Activated CD8-positive, alpha-beta memory T cell treated with anti-CD3 and anti-CD28 coated beads for 24 hours (primary cell): ENCODE results near the gene MVK.

Source experiments
- DNase-seq: peaks from one replicate; pipeline ENCODE4 v3.0.0-alpha.2; 2020

The MVK gene

DNA sequence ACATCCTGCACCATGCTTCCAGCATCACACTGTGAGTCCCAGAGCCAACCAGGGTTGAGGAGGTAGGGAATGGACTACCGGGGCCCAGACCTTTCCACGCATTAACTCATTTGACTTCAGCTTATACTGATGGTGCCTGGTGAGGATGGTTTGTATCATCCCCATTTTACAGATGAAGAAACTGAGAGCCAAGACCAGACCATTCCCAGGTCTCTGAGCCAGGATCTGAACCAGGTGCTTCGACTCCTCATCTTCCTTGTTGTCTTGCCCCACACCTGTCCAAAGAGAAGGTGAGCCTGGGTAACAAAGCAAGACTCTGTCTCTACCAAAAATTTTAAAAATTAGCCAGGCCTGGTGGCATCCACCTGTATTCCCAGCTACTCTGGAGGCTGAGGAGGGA is 64.4 kb downstream of the MVK start:
- DNase-seq: no peak

DNA sequence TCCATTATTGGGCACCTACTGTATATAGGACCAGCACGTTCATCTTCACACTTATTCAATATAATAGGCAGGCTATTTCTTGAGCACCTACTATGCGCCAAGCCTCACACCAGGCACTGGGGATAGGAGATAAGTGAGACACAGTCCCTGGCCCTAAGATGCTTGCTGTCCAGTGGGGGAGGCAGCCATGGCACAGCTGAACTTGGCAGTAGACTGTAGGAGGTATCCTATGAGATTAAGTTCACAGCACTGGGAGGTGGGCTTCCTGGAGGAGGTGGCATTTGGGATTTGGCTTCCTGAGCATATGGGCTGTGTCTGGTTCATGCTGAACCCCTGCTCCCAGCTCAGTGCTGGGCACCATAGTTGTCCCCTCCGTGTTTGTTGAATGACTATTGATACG is 65.1 kb downstream of the MVK start:
- no peak for DNase-seq

DNA sequence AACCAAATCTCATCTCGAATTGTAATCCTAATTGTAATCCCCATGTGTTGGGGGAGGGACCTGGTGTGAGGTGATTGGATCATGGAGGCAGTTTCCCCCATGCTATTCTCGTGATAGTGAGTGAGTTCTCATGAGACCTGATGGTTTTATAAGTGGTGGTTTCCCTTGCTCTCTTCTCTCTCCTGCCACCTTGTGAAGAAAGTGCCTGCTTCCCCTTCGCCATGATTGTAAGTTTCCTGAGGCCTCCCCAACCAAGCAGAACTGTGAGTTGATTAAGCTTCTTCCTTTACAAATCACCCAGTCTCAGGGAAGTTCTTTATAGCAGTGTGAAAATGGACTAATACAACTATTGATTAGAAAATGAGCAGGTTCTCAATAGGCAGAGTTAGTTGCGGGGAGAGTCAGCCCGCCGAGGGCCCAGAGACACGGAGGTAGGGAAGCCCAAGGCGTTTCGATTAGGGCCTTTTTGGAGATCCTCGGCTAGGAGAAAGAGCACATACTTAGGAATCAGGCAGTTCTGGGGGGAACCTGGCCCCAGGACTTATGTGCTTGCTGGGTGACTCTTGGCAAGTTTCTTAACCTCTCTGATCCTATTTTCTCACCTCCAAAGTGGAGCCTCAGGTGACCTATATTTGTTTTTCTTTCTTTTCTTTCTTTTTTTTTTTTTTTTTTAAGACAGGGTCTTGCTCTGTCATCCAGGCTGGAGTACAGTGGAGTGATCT is 65.7 kb downstream of the MVK start:
- DNase-seq: no peak

DNA sequence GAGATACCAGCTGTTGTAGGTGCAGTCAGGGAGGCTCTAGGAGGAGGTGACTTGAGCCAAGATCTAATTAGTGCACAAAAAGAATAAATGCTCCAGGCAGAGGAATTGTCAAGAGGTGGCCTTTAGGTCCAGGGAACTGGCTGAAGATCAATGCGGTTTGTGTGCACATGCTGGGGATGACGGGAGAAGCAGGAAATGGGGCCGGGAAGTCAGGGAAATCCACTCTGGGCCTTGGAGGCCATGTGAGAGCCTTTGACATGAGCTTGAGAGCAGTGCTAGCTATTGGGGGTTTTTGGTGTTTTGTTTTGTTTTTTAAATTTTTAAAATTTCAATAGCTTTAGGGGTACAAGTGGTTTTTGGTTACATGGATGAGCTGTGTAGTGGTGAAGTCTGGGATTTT is 67.4 kb downstream of the MVK start:
- DNase-seq: no peak

DNA sequence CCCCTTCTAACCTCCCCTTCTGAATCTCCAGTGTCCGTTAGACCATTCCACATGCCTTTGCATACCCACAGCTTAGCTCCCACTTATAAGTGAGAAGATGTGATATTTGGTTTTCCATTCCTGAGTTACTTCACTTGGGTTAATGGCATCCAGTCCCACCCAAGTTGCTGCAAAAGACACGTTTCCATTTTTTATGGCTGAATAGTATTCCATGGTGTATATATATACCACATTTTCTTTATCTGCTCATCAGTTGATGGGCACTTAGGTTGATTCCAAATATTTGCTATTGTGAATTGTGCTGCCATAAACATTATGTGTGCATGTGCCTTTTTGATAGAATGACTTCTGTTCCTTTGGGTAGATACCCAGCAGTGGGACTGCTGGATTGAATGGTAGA is 67.8 kb downstream of the MVK start:
- no peak for DNase-seq

DNA sequence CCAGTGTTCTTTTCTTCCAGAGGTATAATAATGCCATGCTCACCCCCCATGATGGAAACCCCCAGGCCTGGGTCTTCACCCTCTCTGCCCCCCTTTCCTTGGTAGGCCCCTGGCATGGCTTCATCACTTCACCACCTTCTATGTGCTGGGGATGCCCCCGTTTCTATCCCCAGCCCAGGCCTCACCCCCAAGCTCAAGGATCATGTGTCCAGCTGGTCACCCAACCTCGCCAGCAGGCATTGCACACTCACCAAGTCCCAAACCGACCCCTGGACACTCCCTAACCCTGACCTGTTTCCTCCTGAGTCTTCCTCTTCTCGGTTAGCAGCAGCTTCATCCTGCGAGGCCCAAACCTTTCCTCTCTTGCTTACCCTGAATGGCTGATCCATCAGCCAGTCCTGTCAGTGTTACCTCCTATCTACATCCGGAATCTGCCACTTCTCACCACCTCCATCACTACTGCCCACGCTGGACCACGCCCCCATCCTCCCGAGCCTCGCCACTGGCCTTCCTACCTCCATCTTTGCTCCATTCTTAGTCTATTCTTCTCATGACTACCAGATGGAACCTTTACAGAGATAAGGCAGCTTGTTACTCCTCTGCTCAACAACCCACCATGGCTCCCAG is 69.0 kb downstream of the MVK start:
- DNase-seq: no peak

DNA sequence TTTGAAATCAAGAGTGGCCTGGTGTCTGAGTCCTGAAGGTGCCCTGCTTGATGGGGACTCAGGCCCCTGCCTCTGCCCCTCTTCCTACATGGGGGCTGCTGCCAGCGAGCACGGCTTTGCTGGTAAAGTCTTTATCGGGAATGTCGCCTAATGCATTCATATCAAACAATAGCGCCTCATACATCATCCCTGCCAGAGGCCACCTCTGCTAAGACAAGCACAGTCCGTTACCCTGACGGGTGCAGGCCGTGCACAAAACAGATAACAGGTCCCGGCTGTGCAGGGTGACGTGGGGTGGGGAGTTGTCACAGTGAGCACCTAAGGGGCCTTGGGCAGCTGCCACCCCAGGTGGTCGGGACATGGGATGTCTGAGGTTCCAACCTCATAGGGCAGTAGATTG is 71.6 kb downstream of the MVK start:
- DNase-seq: no peak

DNA sequence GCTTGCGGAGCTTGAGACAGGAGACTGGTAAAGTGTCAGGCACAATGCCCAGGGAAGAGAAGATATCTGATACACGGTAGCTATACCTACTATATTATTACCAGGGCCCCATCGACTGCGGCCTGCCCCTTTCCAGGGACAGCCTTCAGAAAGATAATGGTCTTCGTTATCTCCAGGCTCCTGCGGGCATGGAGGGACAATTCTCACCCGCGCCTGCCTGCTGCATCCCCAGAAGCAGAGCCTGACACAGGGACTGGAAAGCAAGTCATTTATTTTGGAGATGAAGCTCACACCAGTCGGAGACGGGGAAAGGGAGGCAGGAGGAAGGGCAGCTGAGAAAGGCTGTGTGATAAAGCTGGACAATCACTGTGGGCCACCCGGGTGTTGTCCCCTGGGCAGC is 72.1 kb downstream of the MVK start:
- DNase-seq: no peak
